ENCODE measurements around the gene LRRC19. TPM values are rescaled to one million over a fixed set of nuclear protein-coding genes. Genes with fewer than 3 reads are reported as not detected.

Gene LRRC19
- total RNA-seq, 1 donor from 2014 or later: not detected

- DNase-seq: peak; percentile 99
Measured at GRCh38 chr9:26955921-26956859, 49.3 kb downstream of the LRRC19 start, which contains the start of gene IFT74. IFT74 (plus strand) TSS chr9:26956412; CDS start chr9:26961968, 5,556 bp downstream.

GRCh38 chr9:26955222-26955903 is 50.1 kb downstream of the LRRC19 start:
- peak; percentile 24 for DNase-seq

DNA sequence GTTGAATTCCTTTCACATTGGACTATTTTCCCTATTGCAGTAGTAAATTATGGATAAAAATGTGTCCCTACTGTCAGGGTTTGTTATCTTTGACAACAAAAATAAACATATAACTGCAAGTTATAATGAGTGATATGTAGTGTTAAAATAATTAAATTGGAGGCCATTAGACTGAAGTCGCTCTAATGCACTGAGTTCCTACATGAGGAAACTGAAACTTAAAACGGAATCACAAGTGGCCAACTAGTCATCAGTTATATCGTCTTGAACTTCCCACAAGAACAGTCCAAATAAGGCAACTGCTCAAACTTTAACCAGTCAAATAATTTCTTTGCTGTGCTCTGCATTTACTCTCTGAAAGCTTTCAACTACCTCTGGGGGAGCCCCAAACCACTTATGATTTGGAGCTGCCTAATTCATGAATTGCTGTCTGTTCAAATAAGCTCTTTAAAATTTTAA is 51.4 kb downstream of the LRRC19 start:
- no peak for DNase-seq

- no peak for DNase-seq
Measured at GRCh38 chr9:26951794-26952193, 53.7 kb downstream of the LRRC19 start.

GRCh38 chr9:26950521-26950920 is 55.0 kb downstream of the LRRC19 start:
- DNase-seq: no peak

- no peak for DNase-seq
Measured at GRCh38 chr9:26949637-26950069, 55.8 kb downstream of the LRRC19 start.

- peak; percentile 10 for DNase-seq
Measured at GRCh38 chr9:26947736-26948135, 57.7 kb downstream of the LRRC19 start.

DNA sequence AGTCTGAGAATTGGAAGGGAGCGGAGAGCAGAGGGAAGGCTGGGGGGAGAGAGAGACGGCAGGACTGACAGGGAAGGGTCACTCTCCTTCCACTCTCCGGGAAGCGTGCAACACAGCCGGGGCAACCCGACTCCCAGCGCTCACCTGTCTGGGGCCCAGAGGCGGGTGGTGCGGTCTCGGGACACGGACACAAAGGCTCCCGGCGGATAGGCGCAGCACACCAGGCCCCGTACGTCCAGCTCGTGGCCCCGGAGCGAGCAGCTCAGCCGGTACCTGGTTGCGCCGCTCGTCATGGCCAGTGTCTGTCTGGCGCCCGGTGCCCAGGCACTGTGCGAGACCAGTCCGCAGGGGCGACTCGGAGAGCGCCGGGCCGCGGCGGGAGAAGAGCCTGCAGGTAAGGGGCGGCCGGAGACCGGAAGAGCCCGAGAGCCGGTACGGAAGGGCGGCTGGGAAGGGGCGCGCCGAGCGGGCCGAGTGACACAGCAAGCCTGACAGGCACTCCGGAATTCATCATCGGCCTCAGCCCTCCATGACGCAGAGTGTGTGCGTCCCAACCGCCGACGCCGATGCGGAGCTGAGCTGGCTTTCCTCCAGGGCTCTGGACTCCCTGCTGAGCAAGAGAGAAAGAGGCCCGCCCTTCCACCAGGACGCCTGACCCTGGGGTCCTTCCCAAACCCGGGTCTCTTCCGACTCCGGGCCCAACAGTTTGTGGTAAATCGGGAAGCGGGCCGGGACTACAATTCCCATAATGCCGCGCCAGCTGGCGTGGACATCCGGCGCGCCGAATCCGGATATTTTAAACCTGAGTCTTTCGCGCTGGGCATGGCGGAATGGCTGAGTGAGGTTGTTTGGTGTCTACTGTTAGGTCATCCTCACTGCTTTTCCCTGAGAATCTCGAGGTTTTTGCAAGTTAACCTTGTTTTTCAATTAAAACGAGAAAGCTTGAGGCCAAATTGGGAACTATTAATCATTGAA is 58.4 kb downstream of the LRRC19 start, which contains the start of gene PLAA:
TSS of gene PLAA (minus strand) at position 490 of the 975 bp plus-strand sequence. CDS start at position 293, 197 bp downstream.
- peak; percentile 96 for DNase-seq

GRCh38 chr9:26945591-26945990 is 59.9 kb downstream of the LRRC19 start:
- DNase-seq: no peak

Other genes starting within 250 kb of the LRRC19 start
- gene CAAP1, start 112.9 kb downstream of the LRRC19 start, total RNA-seq: 22.5 TPM
- gene PLAA, start 58.4 kb downstream of the LRRC19 start, total RNA-seq: 39.9 TPM
- 22.0 TPM for gene IFT74, start 49.3 kb downstream of the LRRC19 start, total RNA-seq
- gene TEK, start 103.6 kb upstream of the LRRC19 start, total RNA-seq: 28.7 TPM